Uterus (tissue), 4 donors: ENCODE results near the gene LRIG1. TPM values are rescaled to one million over a fixed set of nuclear protein-coding genes. Genes with fewer than 3 reads are reported as not detected.

Source experiments
- DNase-seq, 2 donors: peaks; one replicate each; pipeline ENCODE4 v3.0.0-alpha.2; 2019 to 2020
- H3K27ac ChIP-seq, 2 donors: fragments of 200-600 bp; sonication (generic); 1 replicate in 1 of 2; 2 replicates in 1 of 2; pipeline ENCODE4 v1.5.1; 2016 to 2018
- H3K27me3 ChIP-seq, 2 donors: fragments of 200-600 bp; sonication (generic); one replicate each; pipeline ENCODE4 v1.5.1; 2018 to 2019; ENCODE audit warnings: control low read depth in 1 of 2
- H3K36me3 ChIP-seq, 2 donors: fragments of 200-600 bp; sonication (generic); one replicate each; pipeline ENCODE4 v1.5.1; 2019; ENCODE audit warnings: control low read depth in 1 of 2
- H3K4me1 ChIP-seq, 2 donors: fragments of 200-600 bp; sonication (generic); one replicate each; pipeline ENCODE4 v1.5.1; 2018 to 2019; ENCODE audit warnings: control low read depth in 1 of 2
- H3K4me3 ChIP-seq, 2 donors: fragments of 200-600 bp; sonication (generic); 1 replicate in 1 of 2; 2 replicates in 1 of 2; pipeline ENCODE4 v1.5.1; 2018 to 2019; ENCODE audit warnings: mild to moderate bottlenecking in 1 of 2
- H3K9me3 ChIP-seq, 2 donors: fragments of 200-600 bp; sonication (generic); one replicate each; pipeline ENCODE4 v1.5.1; 2019; ENCODE audit warnings: control low read depth in 1 of 2
- CTCF ChIP-seq, 4 experiments: fragments of 200-600 bp in 2 of 4; fragments of 450-650 bp in 2 of 4; sonication (generic) in 2 of 4; IDR thresholded peaks; one replicate each; pipeline ENCODE4 v1.5.1; 2016 to 2019; ENCODE audit warnings: antibody characterized with exemption in 4 of 4, mild to moderate bottlenecking in 2 of 4, moderate library complexity in 1 of 4
- POLR2A ChIP-seq, 2 donors: fragments of 450-650 bp; IDR thresholded peaks; one replicate each; pipeline ENCODE4 v1.6.1; 2016; ENCODE audit warnings: antibody characterized with exemption in 2 of 2, mild to moderate bottlenecking in 1 of 2, moderate library complexity in 1 of 2
- intact Hi-C: fragments of 100-400 bp; cut with DNase I; formaldehyde crosslinking; loops from one replicate; pipeline ENCODE4 v1.15.1; 2023; ENCODE audit warnings: low total_unique reads
- total RNA-seq, 4 donors: library from RNA; depleted of rRNA in 3 of 4; stranded (reverse); fragments of >200 nt in 3 of 4; gene quantifications; one replicate each; pipeline versions ENCODE4 v1.1.0 to v1.2.4, GENCODE V29; 2014 to 2023
- donor health status: DM: yes; HTN: yes; CAD: no.

Gene LRIG1
- total RNA-seq, 4 donors from 2014 or later = 20.9 to 108 (median 69.6) TPM

- DNase-seq = no peak
- Histone ChIP-seq H3K36me3 (no peaks in the 10 kb centered on the region), H3K9me3 (no peaks in the 10 kb centered on the region), H3K4me1 (no peaks in the 10 kb centered on the region), H3K27ac (peak overlapping the region in 1 of 2 donors; percentile 2), H3K27me3 (no peaks in the 10 kb centered on the region), H3K4me3 (no peak overlapping the region)
- intact Hi-C loops = no loop called here
- TF ChIP-seq CTCF (IDR thresholded peaks at IDR 0.05) = no peak
- no peak for TF ChIP-seq POLR2A (IDR thresholded peaks at IDR 0.05)
These were observed 147.3 kb downstream of the LRIG1 start for GRCh38 chr3:66353530-66353929.

DNA sequence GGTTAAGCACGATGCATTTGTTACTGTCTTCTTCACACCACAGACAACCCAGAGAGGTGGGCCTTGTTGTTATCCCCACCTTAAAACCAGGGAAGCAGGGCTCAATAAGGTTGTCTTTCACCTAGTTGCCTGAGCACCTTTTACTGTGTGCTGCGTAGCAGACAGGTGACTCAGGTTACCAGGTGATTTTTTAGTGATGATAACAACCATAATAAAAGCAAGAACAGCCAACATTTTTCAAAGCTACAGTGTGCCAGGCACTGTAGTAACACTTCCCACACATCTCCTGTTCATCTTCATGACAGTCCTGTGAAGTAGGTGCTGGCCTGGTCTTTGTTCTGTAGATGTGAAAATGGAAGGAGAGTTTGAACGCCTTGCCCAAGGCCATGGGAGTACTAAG lies 147.8 kb downstream of the LRIG1 start:
- no peak overlapping the region for H3K4me3 ChIP-seq
- intact Hi-C loops = no loop called here
- H3K27ac ChIP-seq = no peak overlapping the region
- H3K27me3 ChIP-seq = no peaks in the 10 kb centered on the region
- no peak for DNase-seq
- H3K4me1 ChIP-seq = no peaks in the 10 kb centered on the region
- H3K36me3 ChIP-seq = no peaks in the 10 kb centered on the region
- H3K9me3 ChIP-seq = no peaks in the 10 kb centered on the region
- TF ChIP-seq CTCF (IDR thresholded peaks at IDR 0.05) = no peak
- no peak for TF ChIP-seq POLR2A (IDR thresholded peaks at IDR 0.05)

GRCh38 chr3:66350601-66351000 lies 150.2 kb downstream of the LRIG1 start:
- H3K4me1 ChIP-seq = no peaks in the 10 kb centered on the region
- no peak for DNase-seq
- H3K27ac ChIP-seq = no peak overlapping the region
- no peak for TF ChIP-seq POLR2A (IDR thresholded peaks at IDR 0.05)
- TF ChIP-seq CTCF (IDR thresholded peaks at IDR 0.05) = no peak
- no peak overlapping the region for H3K4me3 ChIP-seq
- H3K27me3 ChIP-seq = no peaks in the 10 kb centered on the region
- H3K36me3 ChIP-seq = no peaks in the 10 kb centered on the region
- intact Hi-C loops = no loop called here
- H3K9me3 ChIP-seq = peaks cover 0 to 3% of the 10 kb centered on the region in 2 donors

- peaks cover 0 to 3% of the 10 kb centered on the region in 2 donors for H3K9me3 ChIP-seq
- TF ChIP-seq POLR2A (IDR thresholded peaks at IDR 0.05) (no peak), CTCF (IDR thresholded peaks at IDR 0.05) (no peak)
- H3K4me3 ChIP-seq = no peak overlapping the region
- no peak for DNase-seq
- H3K27ac ChIP-seq = no peak overlapping the region
- no peaks in the 10 kb centered on the region for H3K36me3 ChIP-seq
- no peaks in the 10 kb centered on the region for H3K27me3 ChIP-seq
- no peaks in the 10 kb centered on the region for H3K4me1 ChIP-seq
- intact Hi-C loops = no loop called here
These were observed 152.1 kb downstream of the LRIG1 start for GRCh38 chr3:66348704-66349103.

- no peaks in the 10 kb centered on the region for H3K27me3 ChIP-seq
- DNase-seq = no peak
- TF ChIP-seq POLR2A (IDR thresholded peaks at IDR 0.05) (no peak), CTCF (IDR thresholded peaks at IDR 0.05) (no peak)
- no peak overlapping the region for H3K4me3 ChIP-seq
- intact Hi-C loops = no loop called here
- no peak overlapping the region for H3K27ac ChIP-seq
- no peaks in the 10 kb centered on the region for H3K4me1 ChIP-seq
- H3K36me3 ChIP-seq = no peaks in the 10 kb centered on the region
- H3K9me3 ChIP-seq = peaks cover 0 to 3% of the 10 kb centered on the region in 2 donors
These were observed 155.8 kb downstream of the LRIG1 start for GRCh38 chr3:66344848-66345578.
